GM19468 (cell line): ENCODE measurements around the gene CCDC7.
"Not testable (repeated sequence)": the region's sequence is repeated elsewhere in the genome, so short reads cannot be mapped to it uniquely, and the experiment has no call there.

Experiments used
- ATAC-seq: cut with Tn5 transposase; IDR thresholded peaks from one replicate; pipeline ENCODE4 v1.9.1; 2021; ENCODE audit warnings: mild to moderate bottlenecking, moderate library complexity, moderate number of reproducible peaks; ENCODE audit not compliant: unreplicated experiment; ENCODE audit errors: extremely low read depth

The CCDC7 gene

GRCh38 chr10:32680803-32681557 lies 235.0 kb downstream of the CCDC7 start:
- ATAC-seq, result no peak

- no peak for ATAC-seq
These were observed 238.4 kb downstream of the CCDC7 start for GRCh38 chr10:32684291-32684690.

GRCh38 chr10:32687116-32687515 lies 241.2 kb downstream of the CCDC7 start:
- ATAC-seq, result no peak

GRCh38 chr10:32687546-32687945 lies 241.6 kb downstream of the CCDC7 start:
- no peak for ATAC-seq

GRCh38 chr10:32692174-32692573 lies 246.2 kb downstream of the CCDC7 start:
- ATAC-seq, result no peak

GRCh38 chr10:32693441-32693979 lies 247.6 kb downstream of the CCDC7 start:
- no peak for ATAC-seq

- ATAC-seq, result not testable (repeated sequence)
These were observed 253.7 kb downstream of the CCDC7 start for GRCh38 chr10:32699683-32700082.

GRCh38 chr10:32713560-32713959 lies 267.6 kb downstream of the CCDC7 start:
- no peak for ATAC-seq

GRCh38 chr10:32731527-32731926 lies 285.6 kb downstream of the CCDC7 start:
- ATAC-seq, result no peak

- no peak for ATAC-seq
These were observed 293.0 kb downstream of the CCDC7 start for GRCh38 chr10:32738958-32739357.

- ATAC-seq, result no peak
These were observed 298.4 kb downstream of the CCDC7 start for GRCh38 chr10:32744321-32744720.

- ATAC-seq, result no peak
These were observed 300.9 kb downstream of the CCDC7 start for GRCh38 chr10:32746869-32747268.

GRCh38 chr10:32751582-32751981 lies 305.6 kb downstream of the CCDC7 start:
- ATAC-seq, result no peak

- ATAC-seq, result not testable (repeated sequence)
These were observed 309.0 kb downstream of the CCDC7 start for GRCh38 chr10:32754900-32755299.

- no peak for ATAC-seq
These were observed 325.3 kb downstream of the CCDC7 start for GRCh38 chr10:32771217-32771616.

- ATAC-seq, result no peak
These were observed 327.2 kb downstream of the CCDC7 start for GRCh38 chr10:32773105-32773504.

GRCh38 chr10:32786968-32787367 lies 341.0 kb downstream of the CCDC7 start:
- ATAC-seq, result no peak

- no peak for ATAC-seq
These were observed 341.8 kb downstream of the CCDC7 start for GRCh38 chr10:32787690-32788284.

- no peak for ATAC-seq
These were observed 342.4 kb downstream of the CCDC7 start for GRCh38 chr10:32788359-32788758.

GRCh38 chr10:32790483-32790882 lies 344.5 kb downstream of the CCDC7 start:
- ATAC-seq, result no peak

- no peak for ATAC-seq
These were observed 347.1 kb downstream of the CCDC7 start for GRCh38 chr10:32793033-32793432.
